ENCODE data around the gene CAPN7. TPM values are rescaled to one million over a fixed set of nuclear protein-coding genes. Genes with fewer than 3 reads are reported as not detected.

Gene CAPN7
- total RNA-seq, 2 donors from 2014 or later = 45.1 to 46.7 TPM

GRCh38 chr3:15197340-15198029 lies 8.6 kb upstream of the CAPN7 start:
- intact Hi-C loops (cut with DNase I) = no loop called here
- Histone ChIP-seq H3K27ac (no peak overlapping the region), H3K27me3 (replicated peaks; ENCODE audit: insufficient read depth) (no peaks in the 10 kb centered on the region), H3K4me3 (no peak overlapping the region), H3K9me3 (no peaks in the 10 kb centered on the region), H3K36me3 (no peaks in the 10 kb centered on the region), H3K4me1 (replicated peaks) (no peaks in the 10 kb centered on the region)
- no peak for DNase-seq (ENCODE audit: low spot score)
- 84% methylated on average over 3 of the region's 3 CpGs for WGBS
- TF ChIP-seq CTCF (IDR thresholded peaks at IDR 0.05) (no peak), POLR2AphosphoS5 (IDR thresholded peaks at IDR 0.05) (no peak), POLR2A (IDR thresholded peaks at IDR 0.05) (no peak)

- 59% methylated on average over 3 of the region's 3 CpGs for WGBS
Observed at GRCh38 chr3:15198686-15199085, 7.4 kb upstream of the CAPN7 start.

GRCh38 chr3:15199493-15200105 lies 6.4 kb upstream of the CAPN7 start:
- intact Hi-C loops (cut with DNase I) = loop anchor here (5.0 to 10.0 kb wide), 5 partner anchors 92 to 358 kb away; no protein-coding TSS in a partner anchor
- no peaks in the 10 kb centered on the region for H3K9me3 ChIP-seq
- no peak overlapping the region for H3K27ac ChIP-seq
- no peak for DNase-seq (ENCODE audit: low spot score)
- H3K27me3 ChIP-seq (replicated peaks; ENCODE audit: insufficient read depth) = no peaks in the 10 kb centered on the region
- H3K36me3 ChIP-seq = no peaks in the 10 kb centered on the region
- no peak for TF ChIP-seq POLR2AphosphoS5 (IDR thresholded peaks at IDR 0.05)
- TF ChIP-seq CTCF (IDR thresholded peaks at IDR 0.05) = no peak
- no peak for TF ChIP-seq POLR2A (IDR thresholded peaks at IDR 0.05)
- WGBS = 87% methylated on average over 10 of the region's 10 CpGs
- no peak overlapping the region for H3K4me3 ChIP-seq
- no peaks in the 10 kb centered on the region for H3K4me1 ChIP-seq (replicated peaks)

More at GRCh38 chr3:15198686-15199085, 7.4 kb upstream of the CAPN7 start:
- intact Hi-C loops (cut with DNase I) = no loop called here
- Histone ChIP-seq H3K4me1 (replicated peaks) (no peaks in the 10 kb centered on the region), H3K9me3 (no peaks in the 10 kb centered on the region), H3K27me3 (replicated peaks; ENCODE audit: insufficient read depth) (no peaks in the 10 kb centered on the region), H3K4me3 (no peak overlapping the region), H3K27ac (no peak overlapping the region), H3K36me3 (no peaks in the 10 kb centered on the region)
- TF ChIP-seq POLR2A (IDR thresholded peaks at IDR 0.05) (no peak), POLR2AphosphoS5 (IDR thresholded peaks at IDR 0.05) (no peak), CTCF (IDR thresholded peaks at IDR 0.05) (no peak)
- DNase-seq (ENCODE audit: low spot score) = no peak

GRCh38 chr3:15204005-15204404 lies 2.0 kb upstream of the CAPN7 start:
- 81% methylated on average over 3 of the region's 3 CpGs for whole genome bisulfite sequencing

More at GRCh38 chr3:15204005-15204404, 2.0 kb upstream of the CAPN7 start:
- H3K4me1 ChIP-seq (replicated peaks) = no peaks in the 10 kb centered on the region
- H3K4me3 ChIP-seq = no peak overlapping the region
- H3K27me3 ChIP-seq (replicated peaks; ENCODE audit: insufficient read depth) = no peaks in the 10 kb centered on the region
- intact Hi-C loops (cut with DNase I) = loop anchor here (5.0 to 10.0 kb wide), 5 partner anchors 97 to 353 kb away; no protein-coding TSS in a partner anchor
- DNase-seq (ENCODE audit: low spot score) = no peak
- H3K27ac ChIP-seq = no peak overlapping the region
- TF ChIP-seq CTCF (IDR thresholded peaks at IDR 0.05) (no peak), POLR2A (IDR thresholded peaks at IDR 0.05) (no peak), POLR2AphosphoS5 (IDR thresholded peaks at IDR 0.05) (no peak)
- H3K9me3 ChIP-seq = no peaks in the 10 kb centered on the region
- no peaks in the 10 kb centered on the region for H3K36me3 ChIP-seq
